ENCODE results near the gene AFDN.

Gene AFDN

DNA sequence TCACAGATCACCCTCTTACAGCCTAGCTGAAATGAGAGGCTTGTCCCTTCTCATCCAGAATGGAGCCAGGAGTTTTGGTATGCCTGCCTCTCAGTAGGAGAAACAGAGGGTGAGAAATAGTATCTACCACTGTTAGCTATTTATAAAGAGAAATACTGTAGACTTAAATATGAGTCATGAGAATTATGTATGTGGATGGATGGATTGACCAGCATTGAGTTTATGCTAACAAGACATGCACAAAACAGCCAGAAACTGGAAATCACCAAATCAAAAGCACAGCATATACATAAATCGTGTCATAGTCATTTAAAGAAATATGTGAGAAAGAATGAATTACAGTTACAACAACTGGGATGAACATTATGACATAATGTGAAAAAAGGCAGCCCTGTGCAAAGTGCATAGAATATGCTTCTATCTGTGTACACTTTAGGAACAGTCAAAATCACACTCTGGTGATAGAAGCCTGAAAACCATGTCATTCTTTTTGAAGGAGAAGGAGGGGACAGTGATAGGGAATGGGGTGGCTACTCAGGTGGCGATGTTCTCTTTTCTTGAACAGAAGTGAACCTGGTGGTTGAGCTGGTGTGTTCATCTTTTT lies 90.9 kb downstream of the AFDN start:
- Histone ChIP-seq H3K27ac (no peak overlapping the region), H3K9ac (no peak overlapping the region), H3K36me3 (peaks cover 65 to 100% (median 79%) of the 10 kb centered on the region in 11 experiments), H3K4me3 (no peak overlapping the region), H3K9me3 (replicated peaks in 1 of 11) (no peaks in the 10 kb centered on the region), H3K4me1 (no peaks in the 10 kb centered on the region), H4K20me1 (no peaks in the 10 kb centered on the region), H3K4me2 (no peak overlapping the region), H3K27me3 (no peaks in the 10 kb centered on the region)
- no peak for TF ChIP-seq Cebpa-rat (IDR thresholded peaks at IDR 0.05)

DNA sequence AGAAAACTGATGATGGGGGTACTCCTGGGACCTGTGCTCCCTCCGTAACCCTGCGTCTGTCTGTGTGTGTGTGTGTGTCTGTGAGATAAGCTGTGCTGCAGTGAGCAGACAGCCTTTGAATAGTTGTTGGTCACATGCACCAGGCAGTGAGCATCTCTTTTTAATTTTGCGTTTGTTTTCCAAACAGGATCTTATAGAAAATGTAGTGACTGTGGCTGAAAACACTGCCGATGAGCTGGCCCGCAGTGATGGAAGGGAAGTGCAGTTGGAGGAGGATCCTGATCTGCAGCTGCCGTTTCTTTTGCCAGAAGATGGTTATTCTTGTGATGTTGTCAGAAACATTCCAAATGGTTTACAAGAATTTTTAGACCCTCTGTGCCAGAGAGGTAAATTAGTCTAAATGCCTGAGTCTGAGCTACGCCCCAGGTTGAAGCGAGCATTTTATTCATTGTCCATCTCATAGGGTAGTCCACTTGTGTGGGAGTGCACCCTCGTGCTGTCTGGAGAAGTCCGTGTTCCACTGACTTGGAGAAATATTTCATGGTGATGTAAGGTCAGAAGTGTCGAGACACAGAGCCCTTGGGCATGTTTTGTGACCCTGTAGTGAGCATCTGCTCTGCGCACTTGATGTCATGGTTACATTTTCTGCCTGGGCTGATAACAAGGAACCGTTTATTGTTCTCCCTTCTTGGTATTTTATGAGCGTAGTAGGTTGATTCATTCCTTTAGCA lies 92.0 kb downstream of the AFDN start:
- Histone ChIP-seq H3K4me1 (no peaks in the 10 kb centered on the region), H3K4me2 (no peak overlapping the region), H4K20me1 (no peaks in the 10 kb centered on the region), H3K27me3 (no peaks in the 10 kb centered on the region), H3K9ac (no peak overlapping the region), H3K27ac (no peak overlapping the region), H3K36me3 (peaks cover 68 to 100% (median 79%) of the 10 kb centered on the region in 11 experiments), H3K4me3 (no peak overlapping the region), H3K9me3 (replicated peaks in 1 of 11) (no peaks in the 10 kb centered on the region)
- TF ChIP-seq Cebpa-rat (IDR thresholded peaks at IDR 0.05), result no peak

DNA sequence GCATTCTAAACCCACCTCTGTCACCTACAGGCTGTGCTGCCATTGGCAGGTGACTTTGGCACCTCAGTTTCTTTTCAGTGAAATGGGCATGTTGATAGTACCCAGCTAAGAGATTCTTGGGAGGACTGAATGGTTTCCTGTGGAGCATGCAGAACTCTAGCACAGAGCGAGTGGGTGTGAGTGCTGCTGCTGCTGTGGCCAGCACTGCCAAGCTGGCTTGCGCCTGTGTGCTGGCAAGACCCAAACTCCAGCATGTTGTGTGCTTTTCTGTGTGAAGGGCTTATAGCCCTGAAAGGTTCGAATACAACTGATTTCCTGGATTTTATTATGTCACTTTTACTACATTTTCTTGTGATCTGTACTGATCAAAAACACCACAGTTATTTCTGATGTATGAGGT lies 92.6 kb downstream of the AFDN start:
- H3K4me3 ChIP-seq, result no peak overlapping the region
- H3K4me2 ChIP-seq, result no peak overlapping the region
- H3K27me3 ChIP-seq, result no peaks in the 10 kb centered on the region
- no peaks in the 10 kb centered on the region for H3K9me3 ChIP-seq (replicated peaks in 1 of 11)
- H3K36me3 ChIP-seq, result peaks cover 63 to 100% (median 76%) of the 10 kb centered on the region in 11 experiments
- H4K20me1 ChIP-seq, result no peaks in the 10 kb centered on the region
- no peak overlapping the region for H3K27ac ChIP-seq
- no peak for TF ChIP-seq Cebpa-rat (IDR thresholded peaks at IDR 0.05)
- no peaks in the 10 kb centered on the region for H3K4me1 ChIP-seq
- no peak overlapping the region for H3K9ac ChIP-seq

DNA sequence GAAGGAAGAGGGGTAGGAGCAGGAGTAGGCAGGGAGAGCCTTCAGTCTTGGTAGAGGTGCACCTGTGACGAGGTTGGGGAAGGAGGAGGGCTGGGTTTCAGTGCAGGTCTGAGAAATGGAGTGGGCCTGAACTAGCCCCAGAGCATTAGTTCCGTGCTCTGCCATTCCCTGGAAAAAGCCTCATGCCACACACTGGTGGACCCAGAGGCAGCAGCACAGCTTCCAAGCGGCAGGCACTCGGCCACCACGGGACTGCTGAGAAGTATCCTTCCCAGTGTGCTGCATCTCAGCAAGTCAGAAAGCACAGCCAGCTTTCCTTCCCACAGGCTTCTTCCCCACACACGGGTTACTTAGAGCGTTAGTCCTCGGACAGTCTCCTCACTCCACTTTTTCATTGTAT lies 93.5 kb downstream of the AFDN start:
- no peaks in the 10 kb centered on the region for H3K9me3 ChIP-seq (replicated peaks in 1 of 11)
- H3K27me3 ChIP-seq, result no peaks in the 10 kb centered on the region
- peaks cover 60 to 100% (median 75%) of the 10 kb centered on the region in 11 experiments for H3K36me3 ChIP-seq
- TF ChIP-seq Cebpa-rat (IDR thresholded peaks at IDR 0.05), result no peak
- no peaks in the 10 kb centered on the region for H3K4me1 ChIP-seq
- no peak overlapping the region for H3K4me3 ChIP-seq
- no peak overlapping the region for H3K27ac ChIP-seq
- no peak overlapping the region for H3K4me2 ChIP-seq
- no peak overlapping the region for H3K9ac ChIP-seq
- H4K20me1 ChIP-seq, result no peaks in the 10 kb centered on the region

DNA sequence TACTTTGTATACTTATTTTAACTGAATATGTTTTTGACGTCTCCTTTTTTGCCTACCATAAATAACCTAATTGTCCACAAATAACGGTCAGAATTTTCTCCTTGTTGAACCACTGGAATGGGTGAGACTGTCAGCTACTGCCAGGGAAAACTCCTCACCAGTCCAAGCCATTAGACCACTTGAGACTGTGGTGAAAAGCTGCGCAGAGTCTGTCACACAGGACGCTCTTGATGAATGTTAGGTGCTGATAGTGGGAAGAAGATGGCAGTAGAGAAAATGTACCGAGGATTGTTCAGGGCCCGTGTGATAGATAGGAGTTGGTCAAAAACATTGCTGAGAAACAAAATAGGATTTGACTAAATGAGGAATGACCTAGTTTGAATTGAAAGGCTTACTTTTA lies 95.1 kb downstream of the AFDN start:
- H3K4me2 ChIP-seq, result no peak overlapping the region
- H3K9ac ChIP-seq, result no peak overlapping the region
- H3K36me3 ChIP-seq, result peaks cover 63 to 100% (median 77%) of the 10 kb centered on the region in 11 experiments
- H3K4me1 ChIP-seq, result no peaks in the 10 kb centered on the region
- no peak overlapping the region for H3K4me3 ChIP-seq
- no peak for TF ChIP-seq Cebpa-rat (IDR thresholded peaks at IDR 0.05)
- no peaks in the 10 kb centered on the region for H3K27me3 ChIP-seq
- H3K27ac ChIP-seq, result no peak overlapping the region
- H4K20me1 ChIP-seq, result peaks cover 0 to 3% (median 0%) of the 10 kb centered on the region in 11 experiments; a peak in 1 of 22 replicates
- no peaks in the 10 kb centered on the region for H3K9me3 ChIP-seq (replicated peaks in 1 of 11)

DNA sequence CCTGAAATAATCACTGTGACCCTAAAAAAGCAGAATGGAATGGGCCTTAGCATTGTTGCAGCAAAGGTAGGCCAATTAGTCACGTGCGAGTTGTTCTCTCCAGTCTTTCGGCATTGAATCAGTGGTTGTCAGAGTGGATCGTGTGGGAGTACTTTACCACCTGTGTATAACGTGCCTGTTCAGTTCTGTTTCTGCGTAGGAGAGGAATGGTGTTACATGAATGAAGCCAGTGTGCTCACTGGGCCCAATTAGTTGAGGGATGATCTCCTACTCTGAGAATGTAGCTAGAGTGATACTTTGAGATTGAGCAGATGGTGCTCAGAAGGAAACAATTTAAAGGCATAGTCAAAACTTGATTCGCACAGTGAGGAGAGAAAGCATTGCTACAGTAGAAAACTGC lies 98.3 kb downstream of the AFDN start:
- Histone ChIP-seq H3K27ac (no peak overlapping the region), H3K4me1 (no peaks in the 10 kb centered on the region), H3K9ac (no peak overlapping the region), H3K9me3 (replicated peaks in 1 of 11) (no peaks in the 10 kb centered on the region), H3K36me3 (peaks cover 55 to 100% (median 74%) of the 10 kb centered on the region in 11 experiments), H4K20me1 (peaks cover 0 to 3% (median 0%) of the 10 kb centered on the region in 11 experiments; a peak in 1 of 22 replicates), H3K4me2 (no peak overlapping the region), H3K27me3 (no peaks in the 10 kb centered on the region), H3K4me3 (no peak overlapping the region)
- TF ChIP-seq Cebpa-rat (IDR thresholded peaks at IDR 0.05), result no peak

DNA sequence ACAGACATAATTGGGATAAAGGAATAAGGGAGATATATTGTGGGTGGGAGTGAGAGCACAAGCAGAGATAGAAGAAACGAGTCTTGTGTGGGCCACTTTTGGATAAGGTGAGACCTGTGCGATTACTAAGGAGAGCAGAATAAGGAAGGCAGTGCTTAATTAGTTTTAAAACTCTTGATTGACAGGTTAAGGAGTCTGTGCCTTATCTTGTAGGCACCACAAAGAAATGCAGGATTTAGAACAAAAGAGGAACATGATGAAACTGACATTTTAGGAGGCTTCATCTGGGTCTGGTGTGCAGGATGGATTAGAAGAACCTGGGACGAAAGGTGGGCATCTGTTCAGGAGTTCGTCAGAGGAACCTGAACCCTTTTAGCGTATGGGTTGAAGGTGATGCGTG lies 100.5 kb downstream of the AFDN start:
- Histone ChIP-seq H3K9ac (no peak overlapping the region), H4K20me1 (peaks cover 0 to 6% (median 0%) of the 10 kb centered on the region in 11 experiments; a peak in 2 of 22 replicates), H3K27ac (no peak overlapping the region), H3K36me3 (peaks cover 59 to 100% (median 67%) of the 10 kb centered on the region in 11 experiments), H3K4me3 (no peak overlapping the region), H3K9me3 (replicated peaks in 1 of 11) (no peaks in the 10 kb centered on the region), H3K4me1 (no peaks in the 10 kb centered on the region), H3K4me2 (no peak overlapping the region), H3K27me3 (no peaks in the 10 kb centered on the region)
- TF ChIP-seq Cebpa-rat (IDR thresholded peaks at IDR 0.05), result no peak

DNA sequence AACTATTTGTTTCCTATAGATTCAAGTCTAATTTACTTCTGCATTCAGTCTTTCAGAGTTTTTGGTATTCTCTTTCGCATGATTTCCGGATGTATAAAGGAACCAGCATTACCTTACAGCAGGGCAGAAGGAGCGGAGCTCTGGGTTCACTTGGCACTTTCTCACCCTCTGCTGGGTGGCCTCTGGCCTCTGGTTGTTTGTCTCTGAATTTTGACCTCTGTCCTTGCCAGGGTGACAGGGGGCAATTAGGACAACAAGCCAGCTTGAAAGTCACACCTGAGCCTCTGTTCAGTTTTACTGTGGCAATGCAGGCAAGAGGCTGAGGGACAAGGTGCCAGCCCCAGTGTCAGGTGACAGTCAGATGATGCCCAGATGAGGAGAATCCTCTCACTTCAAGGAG lies 101.4 kb downstream of the AFDN start:
- H3K9ac ChIP-seq, result no peak overlapping the region
- H3K4me3 ChIP-seq, result no peak overlapping the region
- H3K4me1 ChIP-seq, result no peaks in the 10 kb centered on the region
- peaks cover 0 to 6% (median 0%) of the 10 kb centered on the region in 11 experiments; a peak in 2 of 22 replicates for H4K20me1 ChIP-seq
- no peak overlapping the region for H3K4me2 ChIP-seq
- TF ChIP-seq Cebpa-rat (IDR thresholded peaks at IDR 0.05), result no peak
- no peaks in the 10 kb centered on the region for H3K27me3 ChIP-seq
- peaks cover 54 to 99% (median 67%) of the 10 kb centered on the region in 11 experiments for H3K36me3 ChIP-seq
- H3K9me3 ChIP-seq (replicated peaks in 1 of 11), result no peaks in the 10 kb centered on the region
- H3K27ac ChIP-seq, result no peak overlapping the region

DNA sequence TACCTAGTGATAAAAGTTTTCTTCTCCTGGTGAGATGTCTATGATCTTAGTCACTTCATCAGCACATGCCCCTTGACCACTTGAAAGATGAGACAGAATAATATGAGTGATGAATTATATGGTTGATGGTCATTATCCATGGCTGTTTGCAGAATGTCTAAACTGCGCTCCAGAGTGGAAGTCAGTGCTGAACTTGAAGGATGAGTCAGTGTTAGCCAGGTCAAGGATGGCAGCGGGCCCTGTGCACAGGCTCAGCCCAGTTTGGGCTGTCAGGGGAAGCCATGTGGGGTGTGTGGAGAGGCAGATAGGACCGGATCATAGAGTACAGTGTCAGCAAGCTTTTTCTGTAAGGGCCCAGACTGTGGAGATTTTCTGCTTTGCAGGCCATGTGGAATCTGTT lies 103.6 kb downstream of the AFDN start:
- H3K4me2 ChIP-seq, result no peak overlapping the region
- H3K36me3 ChIP-seq, result peaks cover 42 to 99% (median 62%) of the 10 kb centered on the region in 11 experiments
- H4K20me1 ChIP-seq, result peaks cover 0 to 6% (median 0%) of the 10 kb centered on the region in 11 experiments; a peak in 2 of 22 replicates

More for the DNA sequence above, 103.6 kb downstream of the AFDN start:
- Histone ChIP-seq H3K4me1 (no peaks in the 10 kb centered on the region), H3K9ac (no peak overlapping the region), H3K4me3 (no peak overlapping the region), H3K27me3 (no peaks in the 10 kb centered on the region), H3K9me3 (replicated peaks in 1 of 11) (no peaks in the 10 kb centered on the region), H3K27ac (no peak overlapping the region)
- TF ChIP-seq Cebpa-rat (IDR thresholded peaks at IDR 0.05), result no peak

All from BLaER1 treated with 17β-estradiol and CSF1 and Interleukin-3, amounts not matched to agents 10 nM and 100 nM (cell line).